DOHH2 (cell line): ENCODE measurements around the gene PNMT.

Experiments
- H3F3A ChIP-seq: fragments of 200-600 bp; sonication (generic), shearing (Covaris generic); 2 replicates; pipeline ENCODE4 v1.6.0; 2016; ENCODE audit warnings: antibody characterized with exemption, mild to moderate bottlenecking; ENCODE audit not compliant: control insufficient read depth, insufficient read depth
- H3K27ac ChIP-seq: fragments of 200-600 bp; sonication (generic); 2 replicates; pipeline ENCODE4 v1.5.1; 2014; ENCODE audit warnings: low read depth, mild to moderate bottlenecking, low read length, moderate library complexity
- H3K27me3 ChIP-seq: fragments of 200-600 bp; sonication (generic); 2 replicates; pipeline ENCODE4 v1.6.1; 2014; ENCODE audit warnings: mild to moderate bottlenecking, low read length, mixed read lengths; ENCODE audit not compliant: control insufficient read depth
- H3K36me3 ChIP-seq: fragments of 200-600 bp; sonication (generic); 2 replicates; pipeline ENCODE4 v1.6.1; 2014; ENCODE audit warnings: mild to moderate bottlenecking, low read length, moderate library complexity, mixed read lengths; ENCODE audit not compliant: control insufficient read depth
- H3K4me1 ChIP-seq: fragments of 200-600 bp; sonication (generic); 2 replicates; pipeline ENCODE4 v1.6.1; 2014; ENCODE audit warnings: mild to moderate bottlenecking, low read length, mixed read lengths; ENCODE audit not compliant: control insufficient read depth
- H3K4me2 ChIP-seq: fragments of 200-600 bp; sonication (generic); 2 replicates; pipeline ENCODE4 v1.6.0; 2014; ENCODE audit warnings: mild to moderate bottlenecking, low read length, moderate library complexity
- H3K4me3 ChIP-seq: fragments of 200-600 bp; sonication (generic); 2 replicates; pipeline ENCODE4 v1.5.1; 2014; ENCODE audit warnings: mild to moderate bottlenecking, low read length, mixed read lengths
- H3K79me2 ChIP-seq: fragments of 200-600 bp; sonication (generic); 2 replicates; pipeline ENCODE4 v1.6.1; 2014; ENCODE audit warnings: mild to moderate bottlenecking, low read length, mixed read lengths; ENCODE audit not compliant: control insufficient read depth
- H3K9me2 ChIP-seq: fragments of 200-600 bp; sonication (generic); replicated peaks from 2 replicates; pipeline ENCODE4 v1.6.1; 2014; ENCODE audit warnings: mild to moderate bottlenecking, low read length, mixed read lengths; ENCODE audit not compliant: control insufficient read depth
- H3K9me3 ChIP-seq: fragments of 200-600 bp; sonication (generic); 2 replicates; pipeline ENCODE4 v1.6.1; 2014; ENCODE audit warnings: antibody characterized with exemption, low read length, mixed read lengths; ENCODE audit not compliant: control insufficient read depth, insufficient read depth
- H4K20me1 ChIP-seq: fragments of 200-600 bp; sonication (generic); 2 replicates; pipeline ENCODE4 v1.6.0; 2014; ENCODE audit warnings: low read depth, mild to moderate bottlenecking, antibody characterized with exemption, low read length, moderate library complexity; ENCODE audit not compliant: control insufficient read depth, insufficient read depth
- CTCF ChIP-seq: fragments of 200-600 bp; sonication (generic); IDR thresholded peaks from one replicate; pipeline ENCODE4 v1.5.1; 2014; ENCODE audit warnings: antibody characterized with exemption, mild to moderate bottlenecking, low read depth, low read length; ENCODE audit not compliant: poor library complexity, severe bottlenecking
- EZH2phosphoT487 ChIP-seq: fragments of 200-600 bp; sonication (generic); IDR thresholded peaks from 2 replicates; pipeline ENCODE4 v1.6.1; 2017; ENCODE audit warnings: borderline replicate concordance, mild to moderate bottlenecking, antibody characterized with exemption, low read length, moderate library complexity, mixed read lengths

Gene PNMT

GRCh38 chr17:39642291-39643074 lies 25.8 kb upstream of the PNMT start:
- Histone ChIP-seq H3K27ac (no peak overlapping the region), H4K20me1 (peaks cover 15% of the 10 kb centered on the region; the same call in 1 of the 2 replicates), H3K4me2 (no peak overlapping the region), H3K4me3 (no peak overlapping the region), H3K36me3 (peaks cover 9% of the 10 kb centered on the region; the same call in 1 of the 2 replicates), H3K27me3 (no peaks in the 10 kb centered on the region), H3K9me3 (no peaks in the 10 kb centered on the region), H3K9me2 (no peaks in the 10 kb centered on the region), H3F3A (no peaks in the 10 kb centered on the region), H3K79me2 (peaks cover 86% of the 10 kb centered on the region), H3K4me1 (peaks cover 12% of the 10 kb centered on the region)
- no peak for TF ChIP-seq CTCF
- TF ChIP-seq EZH2phosphoT487 = no peak

DNA sequence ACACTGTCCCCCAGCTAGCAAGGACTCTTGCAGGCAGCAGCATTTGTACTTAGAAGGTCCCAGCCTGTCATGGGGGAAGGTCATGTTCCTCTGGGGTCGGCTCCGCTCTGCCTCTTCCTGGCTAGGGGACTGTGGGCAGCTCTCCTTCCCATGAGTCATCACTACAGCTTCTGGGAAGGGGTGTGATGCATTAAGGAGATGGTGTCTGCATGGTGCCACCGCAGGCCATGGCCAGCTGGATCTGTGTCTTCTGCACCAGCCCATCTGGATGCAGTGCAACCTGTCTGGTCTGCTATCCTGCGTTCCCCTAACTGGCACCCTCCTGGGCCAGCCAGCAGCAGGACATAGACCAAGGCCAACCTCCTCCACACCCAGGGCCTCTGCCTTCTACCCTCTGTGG lies 25.0 kb upstream of the PNMT start:
- H3K9me3 ChIP-seq = no peaks in the 10 kb centered on the region
- peaks cover 15% of the 10 kb centered on the region; the same call in 1 of the 2 replicates for H4K20me1 ChIP-seq
- peaks cover 5% of the 10 kb centered on the region for H3K4me1 ChIP-seq
- H3K4me3 ChIP-seq = no peak overlapping the region
- H3K79me2 ChIP-seq = peaks cover 79% of the 10 kb centered on the region
- no peak overlapping the region for H3K27ac ChIP-seq
- H3K36me3 ChIP-seq = peaks cover 8% of the 10 kb centered on the region; the same call in 1 of the 2 replicates
- no peaks in the 10 kb centered on the region for H3K27me3 ChIP-seq
- H3K4me2 ChIP-seq = no peak overlapping the region
- no peaks in the 10 kb centered on the region for H3F3A ChIP-seq
- H3K9me2 ChIP-seq = no peaks in the 10 kb centered on the region
- TF ChIP-seq EZH2phosphoT487 = no peak
- TF ChIP-seq CTCF = no peak

DNA sequence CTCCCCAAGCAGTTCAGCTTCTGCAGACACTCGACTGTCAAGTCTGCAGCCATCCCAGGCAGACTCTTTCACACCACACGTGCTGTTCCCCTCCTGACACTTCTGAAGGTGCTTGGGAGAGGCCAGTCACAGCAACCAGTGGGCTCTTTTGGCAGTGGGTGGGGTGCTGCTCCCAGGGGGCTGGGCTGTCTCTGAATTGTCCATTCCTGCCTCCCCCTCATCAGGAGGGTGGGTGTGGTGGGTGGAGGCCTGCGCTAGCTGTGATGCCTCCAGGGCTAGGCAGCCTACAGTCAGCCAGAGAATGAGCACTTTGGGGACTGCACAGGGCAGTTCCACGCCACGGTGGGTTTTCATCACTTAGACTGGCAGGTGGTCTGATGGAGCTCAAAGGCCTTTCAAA lies 21.0 kb upstream of the PNMT start:
- TF ChIP-seq CTCF = no peak
- TF ChIP-seq EZH2phosphoT487 = no peak
- Histone ChIP-seq H3K9me3 (no peaks in the 10 kb centered on the region), H3K27me3 (no peaks in the 10 kb centered on the region), H3K79me2 (peaks cover 48% of the 10 kb centered on the region), H3K27ac (no peak overlapping the region), H3F3A (no peaks in the 10 kb centered on the region), H3K9me2 (no peaks in the 10 kb centered on the region), H3K36me3 (no peaks in the 10 kb centered on the region), H3K4me3 (no peak overlapping the region), H4K20me1 (peaks cover 13% of the 10 kb centered on the region; the same call in 1 of the 2 replicates), H3K4me1 (no peaks in the 10 kb centered on the region; the same call in 1 of the 2 replicates), H3K4me2 (no peak overlapping the region)
